Measurements from ENCODE around the gene POLR3E.

The POLR3E gene

GRCh38 chr16:22322021-22322471 lies 24.8 kb downstream of the POLR3E start:
- Histone ChIP-seq H3K27me3 (ENCODE audit: low read depth, low read length) (no peaks in the 10 kb centered on the region), H3K4me2 (ENCODE audit: low read length) (no peak overlapping the region), H3K79me2 (ENCODE audit: low read length) (peaks cover 15% of the 10 kb centered on the region; the same call in 1 of the 2 replicates), H3K27ac (ENCODE audit: low read length) (no peak overlapping the region), H4K20me1 (ENCODE audit: insufficient read depth, low read length) (peaks cover 6% of the 10 kb centered on the region; the same call in 1 of the 2 replicates), H3K9me3 (ENCODE audit: insufficient read depth, low read length) (no peaks in the 10 kb centered on the region), H3K4me3 (ENCODE audit: low read length) (no peak overlapping the region), H3K36me3 (replicated peaks; ENCODE audit: low read depth, low read length) (peaks cover 36% of the 10 kb centered on the region), H2AFZ (ENCODE audit: low read depth, low read length) (no peak overlapping the region), H3K4me1 (ENCODE audit: low read length) (no peaks in the 10 kb centered on the region), H3K9ac (ENCODE audit: low read length) (no peak overlapping the region)
- no peak for TF ChIP-seq CTCF (IDR thresholded peaks at IDR 0.05; ENCODE audit: low read depth, low read length)
- no peak for TF ChIP-seq EZH2phosphoT487 (IDR thresholded peaks at IDR 0.05; ENCODE audit: low read depth)

- Histone ChIP-seq H3K9me3 (ENCODE audit: insufficient read depth, low read length) (no peaks in the 10 kb centered on the region), H4K20me1 (ENCODE audit: insufficient read depth, low read length) (peaks cover 6% of the 10 kb centered on the region; the same call in 1 of the 2 replicates), H3K4me3 (ENCODE audit: low read length) (no peak overlapping the region), H3K4me1 (ENCODE audit: low read length) (no peaks in the 10 kb centered on the region), H3K27ac (ENCODE audit: low read length) (no peak overlapping the region), H2AFZ (ENCODE audit: low read depth, low read length) (no peak overlapping the region), H3K79me2 (ENCODE audit: low read length) (peaks cover 15% of the 10 kb centered on the region; the same call in 1 of the 2 replicates), H3K9ac (ENCODE audit: low read length) (no peak overlapping the region), H3K4me2 (ENCODE audit: low read length) (no peak overlapping the region), H3K36me3 (replicated peaks; ENCODE audit: low read depth, low read length) (peaks cover 38% of the 10 kb centered on the region), H3K27me3 (ENCODE audit: low read depth, low read length) (no peaks in the 10 kb centered on the region)
- TF ChIP-seq CTCF (IDR thresholded peaks at IDR 0.05; ENCODE audit: low read depth, low read length) = no peak
- no peak for TF ChIP-seq EZH2phosphoT487 (IDR thresholded peaks at IDR 0.05; ENCODE audit: low read depth)
Measured at GRCh38 chr16:22322741-22323140, 25.5 kb downstream of the POLR3E start.

GRCh38 chr16:22323173-22323958 lies 26.2 kb downstream of the POLR3E start:
- peaks cover 44% of the 10 kb centered on the region for H3K36me3 ChIP-seq (replicated peaks; ENCODE audit: low read depth, low read length)
- no peak overlapping the region for H3K27ac ChIP-seq (ENCODE audit: low read length)
- peaks cover 15% of the 10 kb centered on the region; the same call in 1 of the 2 replicates for H3K79me2 ChIP-seq (ENCODE audit: low read length)
- no peak overlapping the region for H3K4me2 ChIP-seq (ENCODE audit: low read length)
- H3K4me3 ChIP-seq (ENCODE audit: low read length) = no peak overlapping the region
- H3K4me1 ChIP-seq (ENCODE audit: low read length) = no peaks in the 10 kb centered on the region
- H3K27me3 ChIP-seq (ENCODE audit: low read depth, low read length) = no peaks in the 10 kb centered on the region
- peaks cover 6% of the 10 kb centered on the region; the same call in 1 of the 2 replicates for H4K20me1 ChIP-seq (ENCODE audit: insufficient read depth, low read length)
- TF ChIP-seq CTCF (IDR thresholded peaks at IDR 0.05; ENCODE audit: low read depth, low read length) (no peak), EZH2phosphoT487 (IDR thresholded peaks at IDR 0.05; ENCODE audit: low read depth) (no peak)
- no peaks in the 10 kb centered on the region for H3K9me3 ChIP-seq (ENCODE audit: insufficient read depth, low read length)
- no peak overlapping the region for H3K9ac ChIP-seq (ENCODE audit: low read length)
- H2AFZ ChIP-seq (ENCODE audit: low read depth, low read length) = no peak overlapping the region

GRCh38 chr16:22323959-22324786 lies 27.0 kb downstream of the POLR3E start:
- no peak overlapping the region for H3K27ac ChIP-seq (ENCODE audit: low read length)
- no peak overlapping the region for H3K4me2 ChIP-seq (ENCODE audit: low read length)
- no peak overlapping the region for H2AFZ ChIP-seq (ENCODE audit: low read depth, low read length)
- H3K4me3 ChIP-seq (ENCODE audit: low read length) = no peak overlapping the region
- peaks cover 6% of the 10 kb centered on the region; the same call in 1 of the 2 replicates for H4K20me1 ChIP-seq (ENCODE audit: insufficient read depth, low read length)
- H3K4me1 ChIP-seq (ENCODE audit: low read length) = no peaks in the 10 kb centered on the region
- no peaks in the 10 kb centered on the region for H3K9me3 ChIP-seq (ENCODE audit: insufficient read depth, low read length)
- TF ChIP-seq EZH2phosphoT487 (IDR thresholded peaks at IDR 0.05; ENCODE audit: low read depth) = no peak
- no peak for TF ChIP-seq CTCF (IDR thresholded peaks at IDR 0.05; ENCODE audit: low read depth, low read length)
- H3K9ac ChIP-seq (ENCODE audit: low read length) = no peak overlapping the region
- H3K27me3 ChIP-seq (ENCODE audit: low read depth, low read length) = no peaks in the 10 kb centered on the region
- H3K36me3 ChIP-seq (replicated peaks; ENCODE audit: low read depth, low read length) = peaks cover 42% of the 10 kb centered on the region
- H3K79me2 ChIP-seq (ENCODE audit: low read length) = peaks cover 15% of the 10 kb centered on the region; the same call in 1 of the 2 replicates

All from OCI-LY3 (cell line).